T-cell (primary cell): ENCODE results near the gene NPHP4. TPM values are rescaled to one million over a fixed set of nuclear protein-coding genes. Genes with fewer than 3 reads are reported as not detected.

Experiments
- ATAC-seq, 4 experiments: fragments of 200-7000 bp in 3 of 4; fragments of 150-1000 bp in 1 of 4; cut with Tn5 transposase; replicated peaks in 1 of 4; 1 replicate in 3 of 4; 2 replicates in 1 of 4; pipeline ENCODE4 v1.10.0; 2021; ENCODE audit warnings: moderate library complexity in 3 of 4, mild to moderate bottlenecking in 2 of 4, moderate number of reproducible peaks in 1 of 4
- CTCF ChIA-PET, 2 donors: fragments of 300-600 bp; sonication (Branson Sonifier 250); formaldehyde crosslinking; loops; one replicate each; lab custom pipeline; 2022; ENCODE audit warnings: antibody characterized with exemption in 2 of 2; lab: Charles Lee
- POLR2A ChIA-PET, 2 donors: fragments of 300-600 bp; sonication (Branson Sonifier 250); formaldehyde crosslinking; loops; one replicate each; lab custom pipeline; 2022; ENCODE audit warnings: antibody characterized with exemption in 2 of 2; lab: Charles Lee
- DNase-seq, 35 experiments: peaks; one replicate each; pipeline versions ENCODE4 v3.0.0 to v3.0.0-alpha.2; 2013 to 2023
- H3K27ac ChIP-seq: one replicate; pipeline ENCODE4 v1.5.1; 2013; ENCODE audit warnings: low read length
- H3K27me3 ChIP-seq, 2 experiments: replicated peaks in 1 of 2; 1 replicate in 1 of 2; 2 replicates in 1 of 2; pipeline versions ENCODE4 v1.6.1 to v1.7.0; 2013; ENCODE audit warnings: low read length in 1 of 2, mixed read lengths in 1 of 2; ENCODE audit not compliant: control insufficient read depth in 2 of 2, insufficient read depth in 2 of 2; ENCODE audit errors: extremely low read depth in 1 of 2
- H3K36me3 ChIP-seq, 2 donors: 1 replicate in 1 of 2; 2 replicates in 1 of 2; pipeline versions ENCODE4 v1.6.1 to v1.7.0; 2013; ENCODE audit warnings: low read length in 1 of 2; ENCODE audit not compliant: control insufficient read depth in 2 of 2, insufficient read depth in 1 of 2; ENCODE audit errors: extremely low read depth in 1 of 2
- H3K4me1 ChIP-seq, 2 experiments: 1 replicate in 1 of 2; 2 replicates in 1 of 2; pipeline versions ENCODE4 v1.6.1 to v1.7.0; 2013; ENCODE audit warnings: low read length in 2 of 2, mixed read lengths in 1 of 2; ENCODE audit not compliant: insufficient read depth in 2 of 2, control insufficient read depth in 1 of 2; ENCODE audit errors: extremely low read depth in 1 of 2
- H3K4me3 ChIP-seq, 2 donors: 1 replicate in 1 of 2; 2 replicates in 1 of 2; pipeline versions ENCODE4 v1.5.1 to v1.7.0; 2013; ENCODE audit warnings: mild to moderate bottlenecking in 2 of 2, low read length in 1 of 2, moderate library complexity in 1 of 2; ENCODE audit not compliant: control insufficient read depth in 1 of 2; ENCODE audit errors: extremely low read depth in 1 of 2
- H3K9me3 ChIP-seq: 2 replicates; pipeline ENCODE4 v1.7.0; 2013
- H3K27ac Mint-ChIP-seq, 2 donors: one replicate each; pipeline ENCODE4 v1.8.0; 2020 to 2021; ENCODE audit warnings: mild to moderate bottlenecking in 2 of 2, mixed read lengths in 2 of 2
- H3K27me3 Mint-ChIP-seq, 2 donors: one replicate each; pipeline ENCODE4 v1.8.0; 2021 to 2022; ENCODE audit warnings: mixed read lengths in 2 of 2
- H3K36me3 Mint-ChIP-seq: one replicate; pipeline ENCODE4 v1.8.0; 2021; ENCODE audit warnings: mixed read lengths
- H3K4me1 Mint-ChIP-seq, 3 donors: one replicate each; pipeline ENCODE4 v1.8.0; 2020 to 2022; ENCODE audit warnings: mixed read lengths in 3 of 3, mild to moderate bottlenecking in 1 of 3
- H3K4me3 Mint-ChIP-seq, 3 donors: one replicate each; pipeline ENCODE4 v1.8.0; 2020 to 2022; ENCODE audit warnings: mild to moderate bottlenecking in 3 of 3, mixed read lengths in 3 of 3, moderate library complexity in 3 of 3
- H3K9me3 Mint-ChIP-seq, 3 donors: one replicate each; pipeline ENCODE4 v1.8.0; 2020 to 2022; ENCODE audit warnings: mixed read lengths in 3 of 3
- whole genome bisulfite sequencing: methylation state at CpG from one replicate; pipeline ENCODE4 v1.1.5; 2013; ENCODE audit warnings: missing lambda C conversion rate; ENCODE audit not compliant: insufficient coverage; 5-methylcytosine and 5-hydroxymethylcytosine counted together
- total RNA-seq, 35 experiments: library from RNA in 6 of 35; stranded (reverse) in 6 of 35; fragments of 120-200 nt in 1 of 35; gene quantifications; one replicate each; pipeline versions ENCODE4 v1.2.1 to v1.2.4 and lab custom pipeline; 2013 to 2026

Gene NPHP4
- total RNA-seq, 5 donors from 2014 or later (not counting 1 experiment from before 2014, with no cell fraction given) = 9.0 to 10.5 (median 9.8) TPM

- CTCF ChIA-PET = interaction anchor here in 1 of 2 donors (0.6 kb wide), 1 partner anchor 1920 kb away, joined by 3 read pairs; no protein-coding TSS in a partner anchor
- Histone ChIP-seq H3K9me3 (no peaks in the 10 kb centered on the region), H3K36me3 (peaks cover 9 to 79% of the 10 kb centered on the region in 2 donors), H3K27me3 (no peaks in the 10 kb centered on the region), H3K27ac (no peak overlapping the region), H3K4me3 (no peak overlapping the region), H3K4me1 (peaks cover 7 to 91% of the 10 kb centered on the region in 2 experiments)
- 13% methylated on average over 7 of the region's 9 CpGs for WGBS
- peak overlapping the region in 1 of 2 donors; percentile 34 for H3K27ac Mint-ChIP-seq
- DNase-seq (peak in 2 of 35 experiments; percentile 3 to 12), ATAC-seq (peak; percentile 28 to 64 (median 54))
- no peaks in the 10 kb centered on the region for H3K9me3 Mint-ChIP-seq
- POLR2A ChIA-PET = no interaction called here
- no peaks in the 10 kb centered on the region for H3K27me3 Mint-ChIP-seq
- peaks cover 24% of the 10 kb centered on the region for H3K36me3 Mint-ChIP-seq
- H3K4me1 Mint-ChIP-seq = peaks cover 47 to 66% (median 53%) of the 10 kb centered on the region in 3 donors
- peak overlapping the region in 1 of 3 donors; percentile 22 for H3K4me3 Mint-ChIP-seq
Measured at GRCh38 chr1:6037338-6037762, 45.1 kb upstream of the NPHP4 start.

- ChIA-PET CTCF (interaction anchor here (0.6 kb wide), 2 partner anchors 103 to 648 kb away, joined by 3 to 6 read pairs; no protein-coding TSS in a partner anchor), POLR2A (interaction anchor here in 1 of 2 donors (0.6 kb wide), 1 partner anchor 68 kb away, joined by 4 read pairs; no protein-coding TSS in a partner anchor)
- DNase-seq (no peak), ATAC-seq (no peak)
- Mint-ChIP-seq H3K27ac (peak overlapping the region in 1 of 2 donors; percentile 75), H3K9me3 (no peaks in the 10 kb centered on the region), H3K4me1 (peaks cover 61 to 76% (median 68%) of the 10 kb centered on the region in 3 donors), H3K27me3 (no peaks in the 10 kb centered on the region), H3K4me3 (no peak overlapping the region), H3K36me3 (peaks cover 22% of the 10 kb centered on the region)
- WGBS = 92% methylated on average over 12 of the region's 12 CpGs
- H3K4me1 ChIP-seq = peaks cover 7 to 92% of the 10 kb centered on the region in 2 experiments
- H3K9me3 ChIP-seq = no peaks in the 10 kb centered on the region
- no peak overlapping the region for H3K27ac ChIP-seq
- no peak overlapping the region for H3K4me3 ChIP-seq
- no peaks in the 10 kb centered on the region for H3K27me3 ChIP-seq
- H3K36me3 ChIP-seq = peaks cover 9 to 68% of the 10 kb centered on the region in 2 donors
Measured at GRCh38 chr1:6035719-6036118, 43.5 kb upstream of the NPHP4 start.

- Histone ChIP-seq H3K27ac (no peak overlapping the region), H3K27me3 (no peaks in the 10 kb centered on the region), H3K9me3 (no peaks in the 10 kb centered on the region), H3K4me3 (no peak overlapping the region), H3K36me3 (peaks cover 9 to 64% of the 10 kb centered on the region in 2 donors), H3K4me1 (peaks cover 11 to 95% of the 10 kb centered on the region in 2 experiments)
- 95% methylated on average over 11 of the region's 15 CpGs for WGBS
- Mint-ChIP-seq H3K4me1 (peaks cover 66 to 79% (median 72%) of the 10 kb centered on the region in 3 donors), H3K9me3 (no peaks in the 10 kb centered on the region), H3K27me3 (no peaks in the 10 kb centered on the region), H3K27ac (peak overlapping the region; percentile 12 to 52), H3K4me3 (peak overlapping the region in 1 of 3 donors; percentile 20), H3K36me3 (peaks cover 25% of the 10 kb centered on the region)
- DNase-seq (no peak), ATAC-seq (no peak)
- ChIA-PET CTCF (interaction anchor here (0.6 kb wide), 2 partner anchors 102 to 649 kb away, joined by 3 to 6 read pairs; no protein-coding TSS in a partner anchor), POLR2A (interaction anchor here in 1 of 2 donors (0.6 kb wide), 1 partner anchor 68 kb away, joined by 4 read pairs; no protein-coding TSS in a partner anchor)
Measured at GRCh38 chr1:6035303-6035702, 43.1 kb upstream of the NPHP4 start.

- H3K4me1 Mint-ChIP-seq = peaks cover 71 to 83% (median 77%) of the 10 kb centered on the region in 3 donors
- H3K27me3 Mint-ChIP-seq = no peaks in the 10 kb centered on the region
- peak overlapping the region in 1 of 2 donors; percentile 12 for H3K27ac Mint-ChIP-seq
- WGBS = 73% methylated on average over 9 of the region's 10 CpGs
- no peaks in the 10 kb centered on the region for H3K9me3 ChIP-seq
- DNase-seq = no peak
- CTCF ChIA-PET = no interaction called here
- H3K4me1 ChIP-seq = peaks cover 13 to 97% of the 10 kb centered on the region in 2 experiments
- no peaks in the 10 kb centered on the region for H3K27me3 ChIP-seq
- H3K36me3 ChIP-seq = peaks cover 9 to 64% of the 10 kb centered on the region in 2 donors
- no peaks in the 10 kb centered on the region for H3K9me3 Mint-ChIP-seq
- H3K27ac ChIP-seq = no peak overlapping the region
- H3K4me3 ChIP-seq = no peak overlapping the region
- peaks cover 23% of the 10 kb centered on the region for H3K36me3 Mint-ChIP-seq
- ATAC-seq = no peak
- POLR2A ChIA-PET = no interaction called here
- peak overlapping the region in 1 of 3 donors; percentile 20 for H3K4me3 Mint-ChIP-seq
Measured at GRCh38 chr1:6034750-6035096, 42.5 kb upstream of the NPHP4 start.

- Histone ChIP-seq H3K4me3 (no peak overlapping the region), H3K4me1 (peaks cover 15 to 97% of the 10 kb centered on the region in 2 experiments), H3K27ac (no peak overlapping the region), H3K27me3 (no peaks in the 10 kb centered on the region), H3K36me3 (peaks cover 9 to 63% of the 10 kb centered on the region in 2 donors), H3K9me3 (no peaks in the 10 kb centered on the region)
- no peaks in the 10 kb centered on the region for H3K9me3 Mint-ChIP-seq
- ChIA-PET CTCF (interaction anchor here (0.6 to 0.8 kb wide), 2 partner anchors 42 to 302 kb away, joined by 3 read pairs; partner anchors contain the start of gene NPHP4 (in 1 of the 2)), POLR2A (no interaction called here)
- 79% methylated on average over 18 of the region's 21 CpGs for WGBS
- H3K4me3 Mint-ChIP-seq = peak overlapping the region in 1 of 3 donors; percentile 20
- H3K36me3 Mint-ChIP-seq = peaks cover 26% of the 10 kb centered on the region
- H3K27ac Mint-ChIP-seq = no peak overlapping the region
- no peaks in the 10 kb centered on the region for H3K27me3 Mint-ChIP-seq
- DNase-seq = peak in 20 of 35 experiments; percentile 12 to 54 (median 29)
- ATAC-seq = peak; percentile 38 to 54 (median 42)
- H3K4me1 Mint-ChIP-seq = peaks cover 76 to 87% (median 82%) of the 10 kb centered on the region in 3 donors
Measured at GRCh38 chr1:6033986-6034749, 41.9 kb upstream of the NPHP4 start.

GRCh38 chr1:6033124-6033523 lies 40.9 kb upstream of the NPHP4 start:
- peaks cover 5 to 58% of the 10 kb centered on the region in 2 donors for H3K36me3 ChIP-seq
- no peaks in the 10 kb centered on the region for H3K9me3 ChIP-seq
- no peak overlapping the region for H3K27ac ChIP-seq
- Mint-ChIP-seq H3K4me3 (peak overlapping the region in 1 of 3 donors; percentile 39), H3K9me3 (no peaks in the 10 kb centered on the region), H3K4me1 (peaks cover 85 to 96% (median 91%) of the 10 kb centered on the region in 3 donors), H3K27ac (peak overlapping the region in 1 of 2 donors; percentile 67), H3K27me3 (no peaks in the 10 kb centered on the region), H3K36me3 (peaks cover 32% of the 10 kb centered on the region)
- POLR2A ChIA-PET = no interaction called here
- CTCF ChIA-PET = interaction anchor here in 1 of 2 donors (0.6 kb wide), 1 partner anchor 101 kb away, joined by 5 read pairs; no protein-coding TSS in a partner anchor
- 91% methylated on average over 7 of the region's 8 CpGs for WGBS
- DNase-seq (peak in 1 of 35 experiments; percentile 39), ATAC-seq (no peak)
- H3K4me1 ChIP-seq = peaks cover 20 to 97% of the 10 kb centered on the region in 2 experiments
- H3K27me3 ChIP-seq = no peaks in the 10 kb centered on the region
- H3K4me3 ChIP-seq = no peak overlapping the region
